C1 segment of cervical spinal cord (tissue), 14 donors: ENCODE data around the gene GALNT10.

ENCODE experiments used
- DNase-seq, 14 donors: peaks; one replicate each; lab custom pipeline; 2025; lab: John Stamatoyannopoulos, UW

The GALNT10 gene

DNA sequence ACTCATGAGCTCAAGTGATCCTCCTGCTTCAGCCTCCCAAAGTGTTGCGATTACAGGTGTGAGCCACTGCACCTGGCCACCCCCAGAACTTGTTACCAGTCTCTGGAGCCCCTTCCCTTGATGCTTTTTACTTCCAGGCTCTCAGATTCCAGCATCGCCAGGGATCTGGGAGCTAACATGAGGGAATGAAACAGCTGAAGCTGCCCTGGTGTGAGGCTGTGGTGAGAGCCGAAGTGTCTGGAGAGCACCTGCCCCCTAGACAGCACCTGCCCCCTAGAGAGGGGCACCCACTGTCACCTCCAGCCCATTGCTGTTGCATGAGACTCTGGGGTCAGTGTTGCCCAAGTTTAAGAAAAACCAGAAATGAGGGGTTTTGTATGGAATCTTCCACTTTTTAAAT, 131.0 kb downstream of the GALNT10 start:
- DNase-seq: no peak

DNA sequence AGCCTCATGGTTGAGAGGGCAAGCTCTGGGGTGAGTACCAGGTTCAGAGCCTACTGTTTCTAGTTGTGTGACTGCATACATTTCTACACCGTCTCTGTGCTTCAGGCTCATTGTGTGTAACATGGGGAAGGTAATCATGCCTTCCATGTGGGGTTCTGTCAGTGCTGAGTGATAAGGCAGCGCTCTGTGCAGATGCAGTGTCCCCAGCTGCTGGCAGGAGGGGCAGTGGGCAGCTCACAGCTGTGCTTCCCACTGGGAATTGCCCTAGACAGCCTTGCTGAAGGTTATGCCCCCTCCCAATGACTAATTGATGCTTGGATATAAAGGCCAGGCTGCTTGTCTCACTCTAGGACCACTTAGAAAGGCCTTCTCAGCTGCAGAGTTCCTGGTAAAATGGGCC, 133.5 kb downstream of the GALNT10 start:
- no peak for DNase-seq

DNA sequence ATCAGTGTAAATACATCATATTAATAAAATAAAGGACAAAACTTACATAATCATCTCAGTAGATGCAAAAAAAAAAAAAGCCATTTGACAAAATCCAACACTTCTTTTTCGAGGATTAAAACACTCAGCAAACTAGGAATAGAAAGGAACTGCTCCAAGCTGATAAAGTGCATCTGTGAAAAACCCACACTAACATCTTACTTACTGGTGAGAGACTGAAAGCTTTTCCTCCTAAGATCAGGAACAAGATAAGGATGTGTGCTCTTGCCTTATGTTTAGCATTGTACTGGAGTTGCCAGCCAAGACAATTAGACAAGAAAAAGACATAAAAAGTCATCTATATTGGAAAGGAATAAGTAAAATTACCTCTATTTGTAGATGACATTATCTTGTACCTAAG, 135.0 kb downstream of the GALNT10 start:
- no peak for DNase-seq

DNA sequence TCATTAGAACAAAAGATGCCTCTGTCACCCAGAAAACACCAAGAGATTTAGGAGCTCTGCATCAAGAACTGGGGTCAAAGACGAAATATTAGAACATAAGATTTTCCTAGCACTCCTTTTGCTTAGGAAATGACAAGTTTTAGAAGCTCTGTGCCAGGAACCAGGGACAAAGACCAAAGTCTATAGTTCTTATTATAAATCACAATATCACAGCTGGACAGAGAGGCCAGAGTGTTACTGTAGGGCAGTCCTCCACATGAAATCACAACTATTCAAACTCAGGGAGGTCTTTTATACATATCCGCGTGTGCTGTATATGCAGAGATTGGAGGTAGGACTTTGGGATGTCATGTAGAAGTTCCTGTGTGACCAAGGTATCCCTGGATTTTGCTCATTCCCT, 138.5 kb downstream of the GALNT10 start:
- DNase-seq: no peak

DNA sequence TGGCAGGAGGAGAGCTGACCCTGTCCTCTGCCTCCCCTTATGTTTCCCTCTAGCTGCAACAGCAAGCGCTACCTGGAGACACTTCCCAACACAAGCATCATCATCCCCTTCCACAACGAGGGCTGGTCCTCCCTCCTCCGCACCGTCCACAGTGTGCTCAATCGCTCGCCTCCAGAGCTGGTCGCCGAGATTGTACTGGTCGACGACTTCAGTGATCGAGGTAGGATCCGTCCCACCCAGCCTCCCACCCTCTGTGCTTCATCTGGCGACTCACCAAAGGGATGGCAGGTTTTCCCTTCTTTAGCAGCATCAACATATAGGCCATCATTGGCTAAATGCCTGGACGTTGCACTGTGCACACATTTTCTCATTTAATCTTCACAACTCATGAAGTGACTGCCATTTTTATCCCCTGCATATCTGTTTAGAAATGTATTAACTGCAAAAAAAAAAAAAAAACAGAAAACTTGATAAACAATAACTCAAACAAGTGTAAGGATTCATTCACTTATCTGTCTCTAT, 139.0 kb downstream of the GALNT10 start:
- no peak for DNase-seq

DNA sequence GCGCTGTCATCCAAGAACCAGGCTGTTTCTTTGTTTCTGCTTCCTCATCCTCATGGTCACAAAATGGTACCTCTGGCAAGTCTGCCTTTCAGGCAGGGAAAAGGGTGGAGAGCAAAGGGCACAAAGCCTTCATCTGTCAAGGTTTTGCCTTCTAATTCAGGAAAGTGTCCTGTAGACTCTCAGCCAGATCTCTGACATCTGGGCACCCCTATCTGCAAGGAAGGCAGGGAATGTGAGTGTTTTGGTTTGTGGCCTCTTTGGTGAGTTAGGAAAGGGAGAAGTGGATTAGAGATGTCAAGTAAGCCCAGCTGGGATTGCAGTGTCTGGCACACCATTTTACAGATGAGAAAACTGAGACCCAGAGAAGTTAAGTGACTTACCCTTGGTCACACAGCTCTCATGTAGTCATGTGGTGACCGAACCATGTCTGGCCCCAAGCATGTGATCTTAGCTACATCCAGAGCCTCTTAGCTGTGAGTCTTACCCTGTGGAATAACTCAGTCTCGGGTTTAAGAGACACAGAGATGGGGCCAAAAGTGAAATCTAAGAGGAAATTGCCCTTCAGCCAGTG, 139.6 kb downstream of the GALNT10 start:
- DNase-seq: no peak

DNA sequence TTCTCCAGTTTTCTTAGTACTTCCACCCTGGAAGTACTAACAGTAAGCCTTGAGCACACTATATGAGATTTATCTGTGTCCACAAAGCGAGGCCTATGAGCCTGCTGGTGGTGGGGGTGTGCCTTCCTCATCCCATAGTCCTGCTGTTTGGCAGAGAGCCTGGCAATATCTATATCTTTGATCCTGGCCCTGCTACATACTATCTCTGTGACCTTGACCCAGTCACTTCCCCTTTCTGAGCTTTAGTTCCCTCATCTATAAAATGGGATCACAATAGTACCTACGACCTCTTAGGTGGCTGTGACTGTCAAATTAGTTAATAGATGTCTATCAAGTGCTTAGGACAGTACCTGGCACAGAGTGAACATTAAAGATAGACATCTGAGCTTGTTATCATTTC, 140.7 kb downstream of the GALNT10 start:
- DNase-seq: no peak

DNA sequence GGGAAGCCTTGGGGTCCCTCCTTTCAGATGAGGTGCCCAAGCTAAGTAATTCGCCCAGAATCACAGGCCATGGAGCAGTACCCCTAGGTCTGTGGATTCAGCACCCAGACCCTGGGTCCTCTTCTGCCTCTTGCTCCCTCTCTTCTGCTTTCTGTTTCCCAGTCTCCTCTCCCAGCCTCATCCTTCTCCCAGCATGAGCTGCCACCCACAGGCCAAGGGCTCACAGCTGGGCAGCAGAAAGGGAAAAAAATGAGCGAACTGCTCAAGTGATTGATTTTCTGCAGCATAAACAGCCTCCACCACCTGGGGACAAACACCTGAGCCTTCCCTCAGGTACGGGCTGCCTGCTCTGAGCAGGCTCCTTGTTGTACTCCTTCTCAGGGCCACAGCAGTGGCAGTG, 141.4 kb downstream of the GALNT10 start:
- no peak for DNase-seq

DNA sequence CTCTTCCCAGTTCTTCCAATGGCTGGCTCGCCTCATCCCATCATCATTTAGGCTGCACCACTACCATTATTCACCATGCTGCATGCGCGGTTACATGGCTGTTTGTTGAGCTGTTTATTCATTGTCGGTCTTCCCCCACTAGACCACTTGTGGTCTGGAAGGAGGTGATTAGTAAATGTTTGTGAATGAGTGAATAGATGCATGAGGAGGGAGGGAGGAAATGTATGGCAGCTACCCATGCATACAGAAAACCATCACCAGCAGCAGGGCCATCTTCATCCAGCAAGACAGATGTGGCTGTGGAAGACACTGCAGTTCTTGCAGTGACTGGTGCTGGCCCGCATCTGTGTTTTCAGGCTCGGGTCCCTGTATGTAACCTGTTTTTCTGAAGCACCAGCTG, 141.9 kb downstream of the GALNT10 start:
- DNase-seq: no peak

DNA sequence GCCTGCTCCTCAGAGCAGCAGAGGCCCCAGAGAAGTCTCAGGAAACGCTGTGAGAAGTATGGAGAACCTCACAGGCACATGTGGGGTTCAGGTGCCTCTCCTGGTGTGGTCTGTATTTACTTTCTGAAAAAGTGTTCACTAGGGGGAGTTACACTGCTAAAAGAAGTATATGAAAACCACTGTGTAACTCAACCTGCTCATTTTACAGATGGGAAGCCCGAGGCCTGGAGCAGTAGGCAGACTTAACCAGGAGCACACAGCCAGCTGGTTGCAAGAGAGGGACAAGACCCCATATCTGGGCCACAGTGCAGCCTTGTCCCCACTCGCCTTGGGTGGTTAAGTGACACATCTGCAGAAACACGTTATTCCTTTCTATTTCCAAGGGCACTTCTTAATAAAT, 142.5 kb downstream of the GALNT10 start:
- DNase-seq: no peak

DNA sequence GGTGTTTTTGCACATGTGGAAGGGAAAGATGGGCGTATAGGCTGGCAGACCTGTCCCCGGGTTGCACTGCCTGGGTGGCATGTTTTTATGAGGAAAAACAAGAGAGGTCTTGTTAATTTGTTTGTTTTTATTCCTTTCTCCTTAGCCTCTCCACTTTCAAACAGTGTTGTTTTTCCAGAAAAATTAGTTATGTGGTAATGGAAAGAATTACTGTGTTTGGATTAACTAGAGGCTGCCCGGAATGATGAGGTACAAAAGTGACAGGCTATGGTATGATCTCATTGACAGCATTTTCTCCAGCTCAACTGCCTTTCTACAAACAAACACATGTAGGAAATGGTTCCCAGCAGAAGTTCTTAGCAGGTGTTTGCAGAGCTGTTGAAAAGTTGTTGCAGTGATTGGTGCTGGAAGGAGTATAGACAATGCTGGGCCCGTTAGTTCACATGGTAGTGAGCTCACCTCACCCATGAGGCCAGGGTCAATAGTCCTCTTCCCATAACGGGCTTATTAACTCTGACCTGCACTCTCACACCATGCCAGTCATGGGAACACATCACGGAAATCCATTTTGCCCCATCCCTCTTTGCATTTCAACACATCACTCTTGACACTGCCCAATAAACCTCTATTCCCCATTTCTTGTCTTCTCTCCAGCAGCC, 144.0 kb downstream of the GALNT10 start:
- no peak for DNase-seq

DNA sequence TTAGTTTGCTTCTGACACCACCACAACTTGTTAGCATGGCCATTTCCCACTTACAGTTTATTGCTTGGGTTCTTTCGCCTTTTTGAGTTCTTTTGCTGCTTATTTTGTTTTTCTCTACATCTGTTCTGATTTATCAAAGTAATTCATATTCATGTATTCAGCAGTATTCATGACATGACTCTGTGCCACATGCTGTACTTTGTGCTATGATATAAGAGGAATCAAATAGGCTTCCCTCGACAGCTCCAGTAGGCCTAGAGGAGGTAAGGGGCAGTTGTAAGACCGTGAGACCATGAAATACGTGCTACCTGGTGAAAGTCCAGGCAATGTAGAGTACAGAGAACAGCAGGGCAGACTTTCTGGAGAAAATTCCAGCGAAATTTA, 144.5 kb downstream of the GALNT10 start:
- no peak for DNase-seq

DNA sequence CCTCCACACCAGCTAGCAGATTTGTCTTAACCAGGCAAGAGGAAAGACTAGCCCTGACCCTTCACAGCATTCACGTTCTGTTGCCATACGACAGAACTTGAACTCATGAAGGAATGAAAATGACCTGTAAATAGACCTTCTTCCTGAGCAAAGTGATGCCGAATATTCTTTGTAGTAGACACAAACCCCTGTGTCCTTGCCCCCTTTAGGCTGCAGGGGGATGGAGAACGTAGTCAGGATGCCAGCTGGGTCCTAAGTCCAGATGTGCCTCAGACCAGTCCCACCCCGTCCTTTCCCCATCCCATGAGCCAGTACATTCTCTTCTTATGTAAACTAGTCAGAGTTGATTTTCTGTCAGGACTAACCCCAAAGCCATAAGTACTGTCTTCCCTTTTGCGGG, 151.1 kb downstream of the GALNT10 start:
- DNase-seq: no peak

DNA sequence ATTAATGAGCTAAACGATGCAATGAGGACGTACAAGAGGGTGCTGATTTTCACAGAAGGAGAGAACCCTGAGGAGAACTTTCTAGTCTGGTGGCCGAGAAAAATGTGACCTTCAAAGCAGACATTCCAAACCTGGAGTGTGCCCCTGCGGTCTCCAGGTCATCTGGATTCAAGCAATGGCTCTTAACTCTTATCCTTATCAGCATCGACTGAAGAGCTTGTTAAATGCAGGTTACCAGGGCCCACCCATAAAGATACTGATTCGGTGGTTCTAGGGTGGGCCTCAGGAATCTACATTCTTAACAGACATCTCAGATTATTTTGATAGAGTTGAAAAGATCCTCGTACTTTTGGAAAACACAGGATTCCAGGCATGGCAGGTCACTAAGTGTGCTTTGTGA, 151.7 kb downstream of the GALNT10 start:
- DNase-seq: no peak

DNA sequence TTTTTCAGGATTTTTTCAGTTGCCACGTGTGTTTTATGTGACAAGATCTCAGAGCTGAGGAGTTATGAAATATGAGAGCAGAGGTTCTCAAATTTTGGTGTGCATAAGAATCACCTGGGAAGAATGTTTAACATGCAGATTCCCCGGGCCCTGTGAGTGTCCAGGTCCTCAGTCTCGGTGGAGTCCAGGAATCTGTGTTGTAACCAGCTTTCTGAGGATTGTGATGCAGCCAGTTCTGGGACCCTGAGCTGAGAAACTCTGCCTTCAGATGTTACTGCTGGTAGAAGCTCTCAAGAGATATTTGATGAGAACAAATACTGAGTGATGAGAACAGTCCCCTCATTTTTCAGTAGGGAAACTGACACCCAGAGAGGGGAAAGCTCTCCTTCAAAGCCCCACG, 152.4 kb downstream of the GALNT10 start:
- DNase-seq: no peak

DNA sequence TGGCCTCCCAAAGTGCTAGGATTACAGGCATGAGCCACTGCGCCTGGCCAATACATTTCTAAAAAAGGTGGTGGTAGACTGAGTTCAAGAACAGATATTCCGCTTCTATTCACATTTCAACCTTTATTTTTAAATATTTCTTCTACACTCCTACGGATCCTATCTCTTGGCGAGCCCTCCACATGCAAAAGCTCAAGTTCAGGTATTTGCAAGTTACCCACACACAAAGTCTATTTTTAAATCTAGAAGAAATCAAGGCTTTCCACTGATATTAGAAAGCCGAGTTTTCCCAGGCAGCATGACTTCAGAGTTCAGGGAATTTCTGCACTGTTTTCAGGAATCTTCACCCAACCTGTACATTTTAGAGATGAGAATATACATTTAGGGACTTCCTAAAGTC, 153.9 kb downstream of the GALNT10 start:
- no peak for DNase-seq

DNA sequence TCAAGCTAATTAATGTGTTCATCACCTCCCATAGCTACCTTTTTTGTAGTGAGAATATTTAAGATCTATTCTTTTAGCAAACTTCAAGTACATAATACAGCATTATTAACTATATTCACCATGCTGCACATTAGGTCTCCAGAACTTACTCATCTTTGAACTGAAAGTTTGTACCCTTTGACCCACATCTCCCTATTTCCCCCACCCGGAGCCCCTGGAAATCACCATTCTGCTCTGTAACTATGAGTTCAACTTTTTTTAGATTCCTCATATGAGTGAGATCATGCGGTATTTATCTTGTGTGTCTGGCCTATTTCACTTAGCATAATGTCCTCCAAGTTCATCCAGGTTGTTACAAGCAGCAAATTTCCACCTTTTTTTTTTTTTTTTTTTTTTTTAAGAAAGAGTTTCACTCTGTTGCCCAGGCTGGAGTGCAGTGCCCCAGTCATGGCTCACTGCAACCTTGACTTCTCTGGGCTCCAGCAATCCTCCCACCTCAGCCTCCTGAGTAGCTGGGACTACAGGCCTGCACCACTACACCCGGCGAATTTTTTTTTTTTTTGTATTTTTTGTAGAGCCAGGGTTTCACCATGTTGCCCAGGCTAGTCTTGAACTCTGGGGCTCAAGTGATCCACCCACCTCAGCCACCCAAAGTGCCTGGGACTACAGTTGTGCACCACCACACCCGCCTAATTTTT, 154.9 kb downstream of the GALNT10 start:
- no peak for DNase-seq

DNA sequence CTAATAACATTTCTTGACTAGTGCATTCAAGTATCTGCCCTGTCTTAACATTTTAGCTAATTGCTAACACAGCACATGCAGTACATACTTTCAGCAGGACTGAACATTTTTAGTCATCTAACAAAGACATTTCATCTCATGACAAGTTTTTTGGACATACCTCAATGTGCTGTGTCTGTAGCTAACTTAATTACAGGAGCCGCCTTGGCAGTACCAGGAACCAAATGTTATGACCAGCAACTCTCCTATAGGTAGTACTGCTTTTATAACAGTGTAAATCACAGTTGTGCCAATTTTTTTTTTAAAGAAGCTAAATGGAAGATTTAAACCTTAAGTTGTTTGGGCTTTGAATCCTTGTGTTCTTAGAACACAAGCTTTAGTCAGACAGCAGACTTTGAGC, 155.9 kb downstream of the GALNT10 start:
- no peak for DNase-seq

DNA sequence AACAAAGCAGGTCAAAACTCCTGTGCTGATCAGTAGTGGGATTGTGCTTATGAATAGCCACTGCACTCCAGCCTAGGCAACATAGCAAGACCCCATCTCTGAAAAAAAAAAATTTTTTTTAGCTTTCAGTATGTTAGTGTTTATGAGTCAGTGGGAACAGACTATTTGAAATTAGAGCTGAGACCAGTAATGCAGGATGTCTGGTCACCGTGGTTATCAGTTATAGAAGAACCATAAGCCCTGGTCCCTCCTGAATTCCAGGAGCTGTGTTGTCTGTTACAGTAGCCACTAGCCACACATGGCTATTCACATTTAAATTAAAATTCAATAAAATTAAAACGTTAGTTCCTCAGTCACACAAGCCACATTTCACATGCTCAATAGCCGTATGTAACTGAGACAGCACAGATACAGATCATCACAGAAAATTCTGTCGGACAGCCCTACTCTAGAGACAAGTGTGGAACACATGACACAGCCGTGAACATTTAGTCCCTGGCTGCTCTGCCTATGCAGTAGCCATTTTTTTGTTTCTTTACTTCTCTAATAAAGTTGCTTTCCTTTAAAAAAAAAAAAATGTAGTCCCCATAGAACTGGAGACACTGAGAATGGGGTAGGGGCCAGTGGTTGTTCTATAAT, 159.2 kb downstream of the GALNT10 start:
- no peak for DNase-seq

DNA sequence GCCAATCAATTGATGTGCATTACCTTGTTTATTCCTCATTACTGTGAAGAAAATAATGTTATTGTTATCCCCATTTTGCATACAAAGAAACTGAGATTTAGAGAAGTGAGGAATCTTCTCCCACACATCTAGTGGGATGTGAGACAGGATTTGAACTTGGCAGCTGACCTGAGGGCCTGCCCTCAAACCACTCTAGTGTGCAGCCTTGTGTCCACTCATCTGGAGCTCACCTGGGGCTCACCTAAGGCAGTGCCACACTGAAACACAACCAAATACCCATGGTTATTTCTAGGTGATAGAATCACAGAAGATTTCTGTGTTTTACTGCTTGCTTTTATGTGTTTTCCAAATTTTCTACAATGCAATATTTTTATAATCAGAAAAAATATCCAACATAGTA, 160.6 kb downstream of the GALNT10 start:
- no peak for DNase-seq

DNA sequence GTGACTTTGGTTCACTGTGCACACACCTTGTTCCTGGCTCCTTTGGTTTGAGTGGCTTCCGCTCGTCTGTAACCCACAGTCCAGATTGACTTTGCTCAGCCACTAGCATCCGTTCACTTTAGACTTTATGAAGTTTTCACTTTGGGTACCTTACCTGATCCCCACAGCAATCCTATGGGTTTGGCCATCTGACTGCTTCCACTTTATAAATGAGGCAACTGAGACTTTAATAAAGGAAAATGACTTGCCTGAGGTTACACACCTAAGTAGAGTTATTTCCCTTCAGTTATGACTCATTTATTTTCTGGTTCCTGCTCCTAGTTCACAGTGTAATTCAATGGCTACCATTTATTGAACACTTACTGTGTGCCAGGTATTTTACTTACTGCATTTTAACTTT, 161.0 kb downstream of the GALNT10 start:
- no peak for DNase-seq

DNA sequence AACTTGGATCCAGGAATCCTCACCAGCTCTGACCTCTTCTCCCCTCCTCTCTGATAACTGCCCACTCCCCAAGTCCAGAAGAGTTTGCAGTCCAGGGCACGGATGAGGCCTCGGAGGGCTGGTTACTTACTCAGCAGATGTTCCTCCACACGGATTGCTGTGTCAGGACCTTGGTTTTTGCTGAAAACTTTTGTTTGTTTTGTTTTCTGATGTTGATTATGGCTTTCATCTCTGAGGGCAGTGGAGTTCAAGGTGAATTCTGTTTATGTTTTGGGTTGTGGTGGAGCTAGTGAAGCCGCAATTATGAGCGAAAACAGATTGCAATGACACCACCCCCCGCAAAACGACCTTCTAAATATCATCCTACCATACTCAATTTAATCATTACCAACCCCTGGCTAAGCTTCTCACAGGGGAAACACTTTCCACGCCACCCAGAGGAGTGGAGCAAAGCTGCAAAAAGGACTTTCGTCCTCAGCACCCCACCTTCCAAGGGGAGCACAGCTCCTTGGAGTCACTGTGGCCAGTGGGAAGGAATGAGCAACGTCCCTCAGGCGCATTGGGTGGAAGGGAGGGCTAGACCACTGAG, 162.5 kb downstream of the GALNT10 start:
- no peak for DNase-seq
